Panc1 (cell line): Measurements from ENCODE around the gene UNC5CL. TPM values are rescaled to one million over a fixed set of nuclear protein-coding genes. Genes with fewer than 3 reads are reported as not detected.

ENCODE experiments used
- ATAC-seq: fragments of 200-7000 bp; cut with Tn5 transposase; 2 replicates; pipeline ENCODE4 v1.9.1; 2020; ENCODE audit warnings: mild to moderate bottlenecking, moderate library complexity
- BruUV-seq: library from RNA; stranded (reverse); fragments of 400-500 nt; replicated peaks from 2 replicates; lab custom pipeline; 2021; lab: Mats Ljungman, UMichigan
- CTCF ChIA-PET: fragments of 300-600 bp; sonication (Branson Sonifier 250); formaldehyde crosslinking; loops from one replicate; lab custom pipeline; 2022; ENCODE audit warnings: antibody characterized with exemption; lab: Charles Lee
- POLR2A ChIA-PET: fragments of 300-600 bp; sonication (Branson Sonifier 250); formaldehyde crosslinking; loops from one replicate; lab custom pipeline; 2022; ENCODE audit warnings: antibody characterized with exemption; lab: Charles Lee
- DNase-seq: peaks from one replicate; pipeline ENCODE4 v3.0.0-alpha.2; 2010; ENCODE audit warnings: low read depth, low spot score
- H3K27ac ChIP-seq: 2 replicates; pipeline ENCODE4 v1.5.1; 2011; ENCODE audit warnings: mild to moderate bottlenecking, low read length, inconsistent platforms
- H3K27me3 ChIP-seq: fragments of 200-500 bp; sonication (Bioruptor generic); 2 replicates; pipeline ENCODE4 v1.6.0; 2014; ENCODE audit warnings: low read length, inconsistent platforms; ENCODE audit not compliant: control insufficient read depth, insufficient read depth
- H3K36me3 ChIP-seq: fragments of 200-500 bp; sonication (Bioruptor generic); 2 replicates; pipeline ENCODE4 v1.5.1; 2014; ENCODE audit warnings: inconsistent platforms, mild to moderate bottlenecking, low read length, moderate library complexity; ENCODE audit not compliant: control insufficient read depth, insufficient read depth
- H3K4me1 ChIP-seq: 2 replicates; pipeline ENCODE4 v1.5.1; 2011; ENCODE audit warnings: inconsistent platforms, mild to moderate bottlenecking, low read length, moderate library complexity; ENCODE audit not compliant: control insufficient read depth, insufficient read depth
- H3K4me3 ChIP-seq, 2 experiments: 2 replicates each; pipeline ENCODE4 v1.5.1; 2011 to 2012; ENCODE audit warnings: low read depth in 2 of 2, low read length in 2 of 2, mild to moderate bottlenecking in 2 of 2, inconsistent platforms in 1 of 2, moderate library complexity in 1 of 2
- H3K9me3 ChIP-seq: fragments of 200-500 bp; sonication (Bioruptor generic); 2 replicates; pipeline ENCODE4 v1.5.1; 2014; ENCODE audit warnings: low read depth, mild to moderate bottlenecking, inconsistent platforms, low read length, moderate library complexity; ENCODE audit not compliant: control insufficient read depth, insufficient read depth
- POLR2AphosphoS5 ChIP-seq: IDR thresholded peaks from 2 replicates; pipeline ENCODE4 v1.6.1; 2012; ENCODE audit warnings: mild to moderate bottlenecking, low read depth, low read length, moderate library complexity
- SIN3A ChIP-seq: IDR thresholded peaks from 2 replicates; pipeline ENCODE4 v1.6.1; 2012; ENCODE audit warnings: low read depth, mild to moderate bottlenecking, low read length, moderate library complexity, borderline replicate concordance; ENCODE audit not compliant: insufficient read depth
- TCF7L2 ChIP-seq: IDR thresholded peaks from 2 replicates; pipeline ENCODE4 v1.6.1; 2011; ENCODE audit warnings: mild to moderate bottlenecking, low read depth, low read length, inconsistent platforms
- in situ Hi-C: cut with HindIII; loops from 2 replicates; pipeline ENCODE4 v1.10.0; 2016; ENCODE audit warnings: low sequenced_read_pairs, low pct_unique_long_range_greater_than_20kb
- intact Hi-C: fragments of 100-400 bp; cut with micrococcal nuclease; formaldehyde crosslinking; loops from one replicate; pipeline ENCODE4 v1.10.0; 2022; ENCODE audit not compliant: unreplicated experiment
- total RNA-seq: library from RNA; stranded (reverse); gene quantifications from one replicate; pipeline ENCODE4 v1.2.1, GENCODE V29; 2021; ENCODE audit not compliant: unreplicated experiment
- TF ChIP-seq, protein P1 (sequence below): fragments of 450-650 bp; IDR thresholded peaks from 2 replicates; pipeline ENCODE4 v1.5.1; 2017; ENCODE audit warnings: mild to moderate bottlenecking
- TF ChIP-seq, protein P2 (sequence below), 2 experiments: IDR thresholded peaks; 2 replicates each; pipeline ENCODE4 v1.6.1; 2011 to 2012; ENCODE audit warnings: low read depth in 2 of 2, control low read depth in 1 of 2, low read length in 1 of 2, mild to moderate bottlenecking in 1 of 2, moderate library complexity in 1 of 2; ENCODE audit not compliant: insufficient read depth in 1 of 2

The UNC5CL gene
- total RNA-seq, 1 experiment from 2014 or later, result 0.36 TPM

DNA sequence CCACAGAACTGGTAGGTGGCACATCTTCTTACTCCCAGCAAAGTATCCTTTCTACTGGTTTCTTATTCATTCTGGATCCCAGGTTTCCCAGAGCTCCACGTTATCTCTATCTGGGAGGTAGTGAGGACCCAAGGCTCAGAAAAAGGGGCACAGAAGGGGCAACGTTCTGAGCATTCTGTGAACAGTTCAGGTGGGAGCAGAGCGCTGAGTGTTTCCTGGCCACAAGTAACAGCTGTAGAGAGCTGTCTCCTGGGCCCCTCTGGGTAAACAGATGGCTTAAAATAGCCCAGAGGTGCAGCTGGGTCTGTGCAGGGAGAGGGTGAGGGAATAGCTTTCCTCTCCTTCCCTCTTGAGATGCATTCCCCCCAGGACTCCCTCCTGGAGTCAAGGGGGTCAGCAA, 16.1 kb upstream of the UNC5CL start:
- DNase-seq, result no peak
- POLR2A ChIA-PET, result no interaction called here
- Histone ChIP-seq H3K27ac (no peak overlapping the region), H3K36me3 (no peaks in the 10 kb centered on the region), H3K4me1 (no peaks in the 10 kb centered on the region), H3K27me3 (no peaks in the 10 kb centered on the region), H3K4me3 (no peak overlapping the region), H3K9me3 (no peaks in the 10 kb centered on the region)
- intact Hi-C loops, result no loop called here
- CTCF ChIA-PET, result no interaction called here
- TF ChIP-seq TCF7L2 (no peak), POLR2AphosphoS5 (no peak), SIN3A (no peak)
- TF ChIP-seq, protein P1, sequence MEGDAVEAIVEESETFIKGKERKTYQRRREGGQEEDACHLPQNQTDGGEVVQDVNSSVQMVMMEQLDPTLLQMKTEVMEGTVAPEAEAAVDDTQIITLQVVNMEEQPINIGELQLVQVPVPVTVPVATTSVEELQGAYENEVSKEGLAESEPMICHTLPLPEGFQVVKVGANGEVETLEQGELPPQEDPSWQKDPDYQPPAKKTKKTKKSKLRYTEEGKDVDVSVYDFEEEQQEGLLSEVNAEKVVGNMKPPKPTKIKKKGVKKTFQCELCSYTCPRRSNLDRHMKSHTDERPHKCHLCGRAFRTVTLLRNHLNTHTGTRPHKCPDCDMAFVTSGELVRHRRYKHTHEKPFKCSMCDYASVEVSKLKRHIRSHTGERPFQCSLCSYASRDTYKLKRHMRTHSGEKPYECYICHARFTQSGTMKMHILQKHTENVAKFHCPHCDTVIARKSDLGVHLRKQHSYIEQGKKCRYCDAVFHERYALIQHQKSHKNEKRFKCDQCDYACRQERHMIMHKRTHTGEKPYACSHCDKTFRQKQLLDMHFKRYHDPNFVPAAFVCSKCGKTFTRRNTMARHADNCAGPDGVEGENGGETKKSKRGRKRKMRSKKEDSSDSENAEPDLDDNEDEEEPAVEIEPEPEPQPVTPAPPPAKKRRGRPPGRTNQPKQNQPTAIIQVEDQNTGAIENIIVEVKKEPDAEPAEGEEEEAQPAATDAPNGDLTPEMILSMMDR, result no peak
- TF ChIP-seq, protein P2, sequence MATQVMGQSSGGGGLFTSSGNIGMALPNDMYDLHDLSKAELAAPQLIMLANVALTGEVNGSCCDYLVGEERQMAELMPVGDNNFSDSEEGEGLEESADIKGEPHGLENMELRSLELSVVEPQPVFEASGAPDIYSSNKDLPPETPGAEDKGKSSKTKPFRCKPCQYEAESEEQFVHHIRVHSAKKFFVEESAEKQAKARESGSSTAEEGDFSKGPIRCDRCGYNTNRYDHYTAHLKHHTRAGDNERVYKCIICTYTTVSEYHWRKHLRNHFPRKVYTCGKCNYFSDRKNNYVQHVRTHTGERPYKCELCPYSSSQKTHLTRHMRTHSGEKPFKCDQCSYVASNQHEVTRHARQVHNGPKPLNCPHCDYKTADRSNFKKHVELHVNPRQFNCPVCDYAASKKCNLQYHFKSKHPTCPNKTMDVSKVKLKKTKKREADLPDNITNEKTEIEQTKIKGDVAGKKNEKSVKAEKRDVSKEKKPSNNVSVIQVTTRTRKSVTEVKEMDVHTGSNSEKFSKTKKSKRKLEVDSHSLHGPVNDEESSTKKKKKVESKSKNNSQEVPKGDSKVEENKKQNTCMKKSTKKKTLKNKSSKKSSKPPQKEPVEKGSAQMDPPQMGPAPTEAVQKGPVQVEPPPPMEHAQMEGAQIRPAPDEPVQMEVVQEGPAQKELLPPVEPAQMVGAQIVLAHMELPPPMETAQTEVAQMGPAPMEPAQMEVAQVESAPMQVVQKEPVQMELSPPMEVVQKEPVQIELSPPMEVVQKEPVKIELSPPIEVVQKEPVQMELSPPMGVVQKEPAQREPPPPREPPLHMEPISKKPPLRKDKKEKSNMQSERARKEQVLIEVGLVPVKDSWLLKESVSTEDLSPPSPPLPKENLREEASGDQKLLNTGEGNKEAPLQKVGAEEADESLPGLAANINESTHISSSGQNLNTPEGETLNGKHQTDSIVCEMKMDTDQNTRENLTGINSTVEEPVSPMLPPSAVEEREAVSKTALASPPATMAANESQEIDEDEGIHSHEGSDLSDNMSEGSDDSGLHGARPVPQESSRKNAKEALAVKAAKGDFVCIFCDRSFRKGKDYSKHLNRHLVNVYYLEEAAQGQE (IDR thresholded peaks at IDR 0.05; ENCODE audit: insufficient read depth in 1 of 2, low read depth in 2 of 2, low read length in 1 of 2), result no peak
- in situ Hi-C loops, result no loop called here
- ATAC-seq, result no peak
- BruUV-seq, result no TSS peak

DNA sequence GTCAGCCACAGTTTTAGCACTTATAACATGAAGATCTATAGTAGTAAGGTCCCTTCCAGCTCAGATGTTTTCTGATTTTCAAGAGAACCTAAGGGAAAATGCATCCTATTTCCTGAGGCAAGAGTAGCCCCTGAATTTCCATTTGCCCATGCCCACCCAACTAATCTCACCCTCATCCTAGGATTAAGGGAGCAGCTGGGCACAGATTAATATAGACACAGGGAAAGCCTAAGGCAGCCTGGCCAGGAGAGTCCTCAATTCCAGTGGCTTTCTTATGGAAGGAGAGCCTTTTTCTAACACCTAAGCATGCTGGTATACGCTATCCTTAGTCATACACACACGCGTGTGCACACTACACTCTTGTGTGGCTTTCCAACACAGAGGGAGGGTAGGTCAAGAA, 15.5 kb upstream of the UNC5CL start:
- POLR2A ChIA-PET, result no interaction called here
- TF ChIP-seq SIN3A, result no peak
- TF ChIP-seq, protein P2 (IDR thresholded peaks at IDR 0.05; ENCODE audit: insufficient read depth in 1 of 2, low read depth in 2 of 2, low read length in 1 of 2), result no peak
- TF ChIP-seq TCF7L2, result no peak
- TF ChIP-seq, protein P1, result no peak
- DNase-seq (no peak), ATAC-seq (no peak)
- intact Hi-C loops, result no loop called here
- Histone ChIP-seq H3K27me3 (no peaks in the 10 kb centered on the region), H3K9me3 (no peaks in the 10 kb centered on the region), H3K4me3 (no peak overlapping the region), H3K4me1 (no peaks in the 10 kb centered on the region), H3K27ac (no peak overlapping the region), H3K36me3 (no peaks in the 10 kb centered on the region)
- in situ Hi-C loops, result no loop called here
- no TSS peak for BruUV-seq
- CTCF ChIA-PET, result no interaction called here
